HG03039 (cell line): ENCODE results near the gene CTAGE4.
"Not testable (repeated sequence)": the region's sequence is repeated elsewhere in the genome, so short reads cannot be mapped to it uniquely, and the experiment has no call there.

Experiments
- ATAC-seq: cut with Tn5 transposase; IDR thresholded peaks from one replicate; pipeline ENCODE4 v1.9.1; 2021; ENCODE audit warnings: mild to moderate bottlenecking, moderate library complexity; ENCODE audit not compliant: unreplicated experiment

Gene CTAGE4

GRCh38 chr7:144183166-144183565, at the start of gene CTAGE4:
CTAGE4 (plus strand) TSS chr7:144183466; CDS start chr7:144183504, 38 bp downstream.
- not testable (repeated sequence) for ATAC-seq

GRCh38 chr7:144134116-144134515, 49.1 kb upstream of the CTAGE4 start:
- no peak for ATAC-seq

- ATAC-seq, result no peak
These were observed 45.8 kb upstream of the CTAGE4 start for GRCh38 chr7:144137501-144137900.

- ATAC-seq, result no peak
These were observed 41.1 kb upstream of the CTAGE4 start for GRCh38 chr7:144142187-144142586.

GRCh38 chr7:144144426-144144825, 38.8 kb upstream of the CTAGE4 start:
- no peak for ATAC-seq

- ATAC-seq, result no peak
These were observed 34.9 kb upstream of the CTAGE4 start for GRCh38 chr7:144148224-144148827.

GRCh38 chr7:144158861-144159260, 24.4 kb upstream of the CTAGE4 start:
- ATAC-seq, result no peak

- ATAC-seq, result no peak
These were observed 18.5 kb upstream of the CTAGE4 start for GRCh38 chr7:144164784-144165183.

GRCh38 chr7:144171594-144172350, 11.5 kb upstream of the CTAGE4 start:
- ATAC-seq, result not testable (repeated sequence)

- ATAC-seq, result no peak
These were observed 8.7 kb upstream of the CTAGE4 start for GRCh38 chr7:144174613-144175012.

GRCh38 chr7:144178380-144179164, 4.7 kb upstream of the CTAGE4 start:
- ATAC-seq, result peak; percentile 95

- peak; percentile 27 for ATAC-seq
These were observed 4.1 kb upstream of the CTAGE4 start for GRCh38 chr7:144179165-144179479.

- ATAC-seq, result not testable (repeated sequence)
These were observed 4.6 kb downstream of the CTAGE4 start for GRCh38 chr7:144187848-144188247.

- ATAC-seq, result not testable (repeated sequence)
These were observed 5.4 kb downstream of the CTAGE4 start for GRCh38 chr7:144188578-144189171.

- not testable (repeated sequence) for ATAC-seq
These were observed 10.5 kb downstream of the CTAGE4 start for GRCh38 chr7:144193782-144194181.

GRCh38 chr7:144194453-144194852, 11.2 kb downstream of the CTAGE4 start:
- not testable (repeated sequence) for ATAC-seq

- peak; percentile 59 for ATAC-seq
These were observed 12.1 kb downstream of the CTAGE4 start, which contains the start of gene ARHGEF35 for GRCh38 chr7:144195212-144195872. ARHGEF35 (minus strand) TSS chr7:144195833; CDS start chr7:144188383, 7,450 bp downstream.

GRCh38 chr7:144198934-144199333, 15.7 kb downstream of the CTAGE4 start:
- not testable (repeated sequence) for ATAC-seq

- ATAC-seq, result not testable (repeated sequence)
These were observed 18.7 kb downstream of the CTAGE4 start for GRCh38 chr7:144201978-144202377.

GRCh38 chr7:144203086-144203485, 19.8 kb downstream of the CTAGE4 start:
- ATAC-seq, result not testable (repeated sequence)

GRCh38 chr7:144205306-144205705, 22.0 kb downstream of the CTAGE4 start:
- not testable (repeated sequence) for ATAC-seq
